NCI-H146 treated with DMSO at 0.1 percent for 48 hours (cell line): ENCODE measurements around the gene MDGA2.

Experiments
- DNase-seq: peaks from one replicate; lab custom pipeline; 2025; ENCODE audit not compliant: unreplicated experiment; lab: John Stamatoyannopoulos, UW

The MDGA2 gene

DNA sequence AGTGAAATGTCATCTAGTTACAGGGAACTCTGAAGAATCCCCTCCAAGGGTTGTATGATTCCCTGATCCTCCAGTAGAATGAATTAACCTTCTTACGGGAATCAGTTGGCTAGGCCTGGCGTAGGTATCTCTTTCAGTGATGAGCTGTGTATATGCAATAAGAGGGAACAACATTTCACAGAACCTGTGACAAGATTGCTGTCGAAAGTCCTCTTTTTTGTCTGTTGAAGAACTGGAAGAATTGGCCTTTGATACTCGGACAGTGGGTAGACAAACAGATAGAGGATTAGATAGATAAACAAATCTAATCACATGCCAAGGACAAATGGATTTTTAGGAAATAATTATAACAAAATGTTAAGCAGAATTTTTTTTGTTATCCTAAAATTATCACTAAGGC, 184.6 kb downstream of the MDGA2 start:
- no peak for DNase-seq

DNA sequence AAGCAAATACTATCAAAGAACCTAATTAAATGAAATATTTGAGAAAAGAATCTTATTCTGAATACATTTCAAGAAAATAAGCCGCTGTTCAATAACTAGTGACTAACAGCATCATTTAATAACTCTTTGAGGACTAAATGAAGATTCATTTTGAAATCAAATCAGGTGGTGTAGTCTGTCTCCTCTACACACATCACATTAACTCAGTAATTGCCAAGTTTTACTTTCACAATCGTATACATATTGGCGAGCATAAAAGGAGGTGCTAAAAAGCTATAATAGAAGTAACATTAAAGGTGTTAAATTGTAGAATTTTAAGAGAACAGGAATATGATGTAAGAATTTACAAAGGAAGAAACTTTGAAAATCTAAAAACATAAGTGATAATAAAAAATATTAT, 185.1 kb downstream of the MDGA2 start:
- no peak for DNase-seq

DNA sequence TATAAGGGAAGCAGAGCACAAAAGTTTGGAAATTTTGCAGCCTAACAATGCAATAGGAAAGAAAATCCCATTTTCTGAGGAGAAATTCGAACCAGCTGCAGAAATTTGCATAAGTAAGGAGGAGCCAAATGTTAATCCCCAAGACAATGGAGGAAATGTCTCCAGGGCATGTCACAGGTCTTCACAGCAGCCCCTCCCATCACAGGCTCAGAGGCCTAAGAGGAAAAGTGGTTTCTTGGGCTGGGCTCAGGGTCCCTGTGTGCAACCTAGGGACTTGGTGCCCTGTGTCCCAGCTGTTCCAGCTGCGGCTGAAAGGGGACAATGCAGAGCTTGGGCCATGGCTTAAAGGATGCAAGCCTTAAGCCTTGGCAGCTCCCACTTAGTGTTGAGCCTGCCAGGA, 190.0 kb downstream of the MDGA2 start:
- DNase-seq = no peak

DNA sequence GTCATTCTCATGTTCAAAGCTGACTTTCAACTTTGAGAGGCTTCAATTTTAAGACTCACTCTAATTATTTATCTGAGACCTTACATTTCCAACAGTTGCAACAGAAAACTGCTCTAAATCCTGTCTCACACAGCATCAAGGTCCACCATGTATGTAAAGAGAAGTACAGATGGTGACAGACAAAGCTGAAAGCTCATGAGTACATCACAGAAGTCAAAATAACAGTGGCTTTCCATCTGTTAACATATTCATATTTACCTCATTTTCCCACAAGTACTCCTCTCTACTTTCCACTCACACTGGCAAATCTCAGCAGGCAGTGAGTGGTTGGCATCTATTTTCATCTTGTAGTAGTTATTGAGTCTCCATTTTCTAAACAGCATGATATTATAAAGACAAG, 192.0 kb downstream of the MDGA2 start:
- DNase-seq = no peak

DNA sequence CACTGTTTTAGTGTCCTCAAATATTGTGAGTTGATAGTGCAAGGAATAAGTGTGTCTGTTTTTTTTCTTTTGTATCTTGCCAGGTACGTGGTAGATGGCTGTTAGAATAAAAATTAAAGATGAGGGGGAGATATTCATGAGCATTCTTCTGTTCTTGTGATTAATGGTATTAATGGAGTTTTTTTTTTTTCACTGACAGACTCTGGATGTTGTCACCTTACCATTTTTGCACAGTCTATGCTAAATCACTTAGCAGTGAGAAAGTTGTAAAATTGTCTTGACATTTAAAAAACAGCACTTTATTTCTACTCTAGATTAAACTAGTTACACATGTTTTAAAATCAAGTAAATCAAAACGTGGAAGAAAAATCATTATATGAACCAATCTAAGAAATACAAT, 204.3 kb downstream of the MDGA2 start:
- DNase-seq = no peak

DNA sequence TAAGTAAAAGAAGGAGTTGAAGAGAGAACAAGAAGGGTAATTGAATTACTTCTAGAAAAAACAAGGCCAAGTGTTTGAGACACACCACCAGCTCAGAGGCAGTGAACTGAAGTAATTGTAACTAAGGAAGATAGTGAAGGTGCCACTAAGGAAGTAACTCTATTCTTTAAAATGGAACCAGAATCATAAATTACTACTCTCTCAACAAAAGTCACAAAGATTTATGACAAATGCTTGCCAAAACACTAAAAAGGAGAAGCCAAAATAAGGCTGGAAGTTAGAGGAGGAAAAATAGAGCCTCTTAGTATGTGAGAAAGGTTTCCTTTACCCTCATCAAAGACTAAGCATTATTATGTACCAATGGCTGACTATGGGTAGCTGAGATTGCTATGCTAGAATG, 208.5 kb downstream of the MDGA2 start:
- DNase-seq = no peak

DNA sequence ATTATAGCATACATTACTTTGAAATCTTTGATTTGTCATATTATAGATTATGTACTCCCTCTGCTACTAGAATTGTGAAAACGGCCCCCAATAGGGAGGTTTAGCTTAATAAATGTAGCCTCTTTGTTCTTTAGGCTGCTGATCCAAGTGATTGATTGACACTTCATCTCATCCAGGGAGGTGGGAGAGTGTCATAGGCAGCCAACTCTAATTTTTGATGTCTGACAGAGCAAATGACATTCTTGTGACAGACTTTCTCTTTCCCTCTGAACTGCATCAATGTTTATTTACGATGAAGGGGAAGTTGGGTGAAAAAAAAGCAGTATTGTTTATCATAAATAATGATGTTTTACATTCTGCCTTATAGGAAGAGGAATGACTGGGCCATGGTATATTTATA, 221.4 kb downstream of the MDGA2 start:
- DNase-seq = no peak

DNA sequence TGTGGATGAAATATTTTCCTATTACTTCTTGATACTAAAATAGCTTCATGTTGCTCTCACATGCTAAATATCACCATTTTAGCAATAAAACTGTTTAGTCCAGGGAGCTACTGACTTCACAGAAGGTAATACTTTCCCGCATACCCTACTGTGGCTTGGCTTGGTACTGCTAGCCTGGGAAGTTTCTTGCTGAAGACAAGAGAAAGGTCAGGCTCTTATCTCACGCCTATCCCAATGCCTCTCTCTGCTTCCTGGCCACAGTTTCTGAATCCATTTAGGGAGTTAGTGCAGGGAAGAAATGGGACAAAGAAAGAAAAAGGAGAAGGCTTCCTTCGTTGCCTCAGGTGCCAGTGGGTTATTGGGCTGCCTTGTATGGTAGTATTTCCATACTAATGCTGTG, 228.3 kb downstream of the MDGA2 start:
- no peak for DNase-seq

DNA sequence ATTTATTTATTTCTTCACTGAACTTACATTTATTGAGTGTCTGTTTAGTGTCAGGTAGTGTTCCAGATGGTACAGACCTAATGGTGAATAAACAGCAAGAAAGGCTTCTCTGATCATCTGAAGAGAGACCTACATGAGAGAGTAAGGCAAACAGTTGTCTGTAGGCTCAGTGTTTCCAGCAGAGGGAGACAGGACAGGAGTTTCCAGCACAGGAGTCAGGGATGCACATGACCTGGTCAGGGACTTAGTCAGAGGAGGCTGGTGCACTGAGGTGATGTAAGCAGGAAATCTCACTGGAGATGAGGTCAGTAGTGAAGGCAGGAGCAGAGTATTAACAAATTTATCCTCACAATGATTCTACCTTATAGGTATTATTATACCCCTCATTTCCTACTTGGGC, 233.2 kb downstream of the MDGA2 start:
- DNase-seq = no peak

DNA sequence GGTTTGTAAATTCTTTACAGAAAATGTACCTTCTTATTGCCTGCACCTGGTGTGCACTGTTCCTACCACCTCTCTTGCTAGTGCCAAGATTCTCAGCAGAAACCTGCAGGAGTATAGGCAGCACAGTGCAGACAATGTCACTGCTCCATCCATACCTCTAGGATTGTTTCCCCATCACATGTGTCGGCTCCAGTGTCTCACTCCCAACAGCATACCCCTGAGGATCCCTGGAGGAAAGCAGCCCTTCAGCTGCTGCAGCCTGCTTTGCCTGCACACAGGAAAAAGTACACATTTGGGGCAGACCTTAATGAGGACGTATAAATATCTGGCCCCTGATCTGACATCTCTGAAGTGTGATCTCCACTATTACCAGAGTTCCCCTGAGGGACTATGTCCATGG, 235.5 kb downstream of the MDGA2 start:
- no peak for DNase-seq

DNA sequence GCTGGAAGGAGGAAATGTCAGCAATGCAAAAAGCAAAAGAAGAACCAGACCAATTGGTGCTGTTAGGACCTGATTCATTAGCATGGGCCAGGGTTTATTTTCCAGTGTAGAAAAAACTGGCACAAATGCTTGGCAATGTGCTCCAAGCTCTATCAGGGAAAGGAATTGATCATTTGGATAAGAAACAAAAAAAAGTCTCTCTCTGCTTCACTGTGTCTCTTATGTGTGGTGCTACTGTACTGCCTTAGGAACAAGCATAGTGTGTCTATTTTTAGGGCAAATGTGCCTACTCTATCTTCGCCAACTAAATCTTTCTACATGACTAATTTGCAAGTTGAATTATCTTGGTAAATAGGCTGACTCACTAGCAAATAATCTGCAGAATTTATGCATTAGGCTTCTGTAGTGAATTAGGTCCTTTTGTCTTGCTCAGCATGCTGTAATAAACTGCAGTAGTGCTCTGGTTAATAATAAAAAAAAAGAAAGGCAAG, 236.7 kb downstream of the MDGA2 start:
- no peak for DNase-seq

DNA sequence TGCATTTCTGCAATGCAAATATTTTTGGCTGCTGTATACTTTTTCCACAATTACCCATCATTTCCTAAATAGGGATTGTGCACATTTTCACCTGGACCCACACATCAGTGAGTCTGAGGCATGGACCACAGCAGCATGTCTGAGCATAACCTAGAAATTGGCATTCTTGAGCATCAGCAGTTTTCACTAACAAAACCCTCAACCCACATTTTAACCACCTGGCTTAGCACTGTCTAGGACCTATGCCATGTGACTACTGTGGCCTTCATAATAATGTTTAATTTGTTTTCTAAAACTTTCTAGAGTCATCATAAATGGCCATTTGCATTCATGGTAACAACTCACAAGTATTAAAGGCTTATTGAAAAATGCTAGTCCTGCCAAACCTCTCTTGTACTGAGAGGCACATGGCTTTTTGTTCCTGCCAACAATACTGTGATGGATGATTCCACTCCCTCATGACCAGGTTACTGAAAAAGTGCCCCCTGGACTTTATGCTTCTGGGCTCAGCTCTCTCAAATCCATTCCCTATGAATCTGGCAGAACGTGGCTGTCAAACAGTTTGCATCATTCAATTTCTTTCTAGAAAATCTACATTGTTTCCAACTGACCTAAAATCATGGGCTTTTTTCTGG, 240.0 kb downstream of the MDGA2 start:
- DNase-seq = no peak

DNA sequence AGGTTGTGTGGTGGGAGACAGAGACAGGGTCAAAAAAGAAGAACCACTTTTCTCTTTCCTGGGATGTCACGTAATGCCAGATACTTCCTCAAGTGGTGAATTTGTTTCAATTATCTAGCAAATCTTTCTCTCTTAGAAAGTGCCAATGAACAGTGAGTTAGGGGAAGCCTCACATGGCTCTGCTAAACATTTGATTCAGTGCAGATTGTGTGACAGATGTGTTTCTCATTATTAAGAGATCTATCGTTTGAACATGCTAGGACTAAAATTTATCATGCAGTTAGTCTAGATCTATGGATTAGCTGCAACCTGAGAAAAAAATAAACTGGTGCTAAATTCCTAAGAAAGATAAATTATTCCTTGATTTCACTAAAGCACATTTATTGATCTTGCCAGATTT, 247.8 kb downstream of the MDGA2 start:
- no peak for DNase-seq

DNA sequence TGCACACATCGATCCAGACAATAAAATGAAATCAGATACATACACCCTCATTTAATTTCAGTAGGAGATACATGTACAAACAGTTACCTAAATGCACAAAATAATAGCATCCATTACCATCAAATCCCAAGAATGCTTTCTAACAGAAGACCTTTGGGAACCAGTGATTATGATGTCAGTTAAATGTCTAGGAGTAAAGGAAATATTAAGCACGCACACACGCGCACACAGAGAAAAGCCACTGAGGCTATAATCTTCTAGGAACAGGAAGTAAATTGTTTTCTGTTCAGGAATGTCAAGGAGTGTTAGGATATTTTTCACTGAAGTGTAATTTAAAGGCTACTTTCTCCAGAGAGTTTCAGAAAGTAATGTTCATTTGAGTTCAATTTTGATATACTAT, 250.1 kb downstream of the MDGA2 start:
- no peak for DNase-seq

DNA sequence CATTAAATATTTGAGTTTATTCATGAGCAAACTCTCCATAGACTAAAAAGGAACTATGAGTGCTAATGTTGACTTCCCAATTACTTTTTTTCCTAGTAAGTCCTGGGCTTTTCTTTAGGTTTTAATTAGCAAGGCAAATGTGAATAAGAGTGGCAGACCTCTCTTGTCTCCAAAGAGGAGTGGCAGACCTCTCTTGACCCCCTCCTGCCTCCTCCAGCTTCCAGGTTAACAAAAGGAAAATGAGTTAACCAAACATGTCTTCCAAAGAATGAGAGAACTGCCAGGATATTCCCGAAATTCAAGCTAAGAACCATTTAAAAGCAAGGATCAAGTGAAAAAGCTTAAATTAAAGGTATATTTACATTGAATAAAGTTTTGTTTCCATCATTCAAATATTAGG, 253.2 kb downstream of the MDGA2 start:
- DNase-seq = no peak

DNA sequence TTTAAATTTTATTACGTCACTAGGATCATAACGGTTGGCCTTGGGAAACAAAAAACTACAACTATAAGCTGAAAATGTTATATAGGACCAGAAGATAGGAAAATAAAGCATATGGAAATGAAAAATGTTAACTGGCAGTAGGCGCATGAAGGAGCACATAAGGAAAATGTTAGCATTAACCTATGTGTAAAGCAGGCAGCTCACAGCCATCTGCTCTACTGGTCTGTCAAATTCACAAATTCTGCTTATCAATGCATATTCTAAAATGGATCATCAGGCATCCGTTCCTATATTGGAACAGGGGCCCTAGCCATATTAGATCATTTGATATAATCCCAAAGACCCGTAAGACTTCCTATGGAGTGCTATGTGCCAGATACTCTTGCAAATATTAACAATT, 263.9 kb downstream of the MDGA2 start:
- no peak for DNase-seq

DNA sequence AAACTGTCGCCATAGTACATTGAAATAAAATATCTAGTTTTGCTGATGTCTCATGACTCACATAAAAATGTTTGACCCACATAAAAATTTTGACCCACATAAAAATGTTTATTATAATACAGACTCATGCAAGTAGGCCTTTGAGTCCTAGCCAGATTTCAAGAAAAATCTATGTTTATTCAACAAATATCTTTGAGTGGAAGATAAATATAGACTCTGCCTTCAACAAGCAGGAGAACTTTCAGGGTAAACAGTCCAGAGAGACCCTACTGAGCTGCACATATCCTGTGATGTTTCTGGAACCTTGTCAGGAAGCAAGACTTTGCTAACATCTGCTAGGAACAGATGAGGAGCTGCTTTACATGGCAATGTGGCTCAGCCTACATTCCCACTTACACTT, 283.1 kb downstream of the MDGA2 start:
- DNase-seq = no peak

DNA sequence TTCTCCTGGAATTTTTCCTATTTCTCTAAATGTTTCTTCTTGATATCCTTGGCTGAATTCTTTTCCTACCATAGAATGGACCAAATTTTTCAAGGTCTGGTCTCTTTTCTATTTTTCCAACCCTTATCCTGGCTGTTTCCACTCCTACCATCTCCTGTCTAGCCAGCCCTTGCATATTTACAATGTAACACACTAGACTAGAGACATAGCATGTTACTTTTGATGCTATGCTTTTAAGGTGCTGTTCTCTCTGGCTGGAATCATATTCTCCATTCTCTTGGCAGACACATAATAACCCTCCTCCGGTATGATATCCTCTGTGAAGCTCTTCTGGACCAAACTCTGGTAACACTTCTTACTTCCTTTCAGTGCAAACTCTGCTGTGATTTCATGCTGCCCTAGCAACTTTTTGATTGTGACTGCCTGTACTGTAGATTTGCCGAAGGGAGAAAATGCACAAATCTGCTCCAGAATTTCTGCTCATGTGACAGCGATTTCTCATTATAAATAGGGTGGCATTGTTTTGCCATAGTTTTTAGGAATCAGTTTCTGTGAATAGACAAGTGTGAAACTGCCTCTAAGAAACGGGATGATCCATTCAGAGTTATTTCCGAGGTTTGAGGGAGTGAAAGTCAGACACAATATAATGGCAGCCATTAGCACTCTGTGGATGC, 284.4 kb downstream of the MDGA2 start:
- DNase-seq = no peak

DNA sequence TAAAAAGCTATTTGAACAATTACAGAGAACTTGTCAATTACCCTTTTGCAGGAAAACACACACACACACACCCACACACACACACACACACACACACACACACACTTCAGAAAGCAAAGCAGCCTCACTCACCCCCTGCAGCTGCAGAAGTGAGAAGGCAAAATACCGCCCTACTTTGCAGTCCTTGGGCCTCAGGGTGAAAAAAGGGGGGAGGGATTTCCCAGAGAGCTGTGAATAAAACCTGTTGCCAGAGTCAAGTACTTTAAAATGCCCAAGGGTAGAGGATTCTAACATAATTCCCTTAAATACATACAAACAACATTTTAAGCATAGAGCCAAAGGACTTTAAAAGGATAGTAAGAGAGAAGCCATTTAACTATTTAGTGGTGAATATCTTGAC, 285.9 kb downstream of the MDGA2 start:
- no peak for DNase-seq

DNA sequence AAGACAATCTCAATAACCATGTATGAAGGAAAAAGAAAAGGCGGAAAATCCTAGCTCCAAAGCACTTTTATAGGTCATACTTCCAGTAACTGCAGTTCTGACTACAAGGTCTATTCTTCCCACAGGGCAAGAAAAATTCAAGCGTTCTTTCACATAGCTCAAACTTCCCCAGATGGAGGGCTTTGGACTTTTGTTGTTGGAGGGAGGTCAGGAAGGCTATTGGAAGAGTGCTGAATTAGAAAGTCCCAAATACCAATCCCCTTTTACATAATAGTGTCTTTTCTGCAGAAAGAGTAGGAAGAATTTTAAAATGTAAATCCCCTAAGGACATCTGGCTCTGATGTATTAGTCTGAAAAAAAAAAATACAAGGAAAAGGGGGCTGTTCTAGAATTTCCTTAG, 309.4 kb downstream of the MDGA2 start:
- no peak for DNase-seq

DNA sequence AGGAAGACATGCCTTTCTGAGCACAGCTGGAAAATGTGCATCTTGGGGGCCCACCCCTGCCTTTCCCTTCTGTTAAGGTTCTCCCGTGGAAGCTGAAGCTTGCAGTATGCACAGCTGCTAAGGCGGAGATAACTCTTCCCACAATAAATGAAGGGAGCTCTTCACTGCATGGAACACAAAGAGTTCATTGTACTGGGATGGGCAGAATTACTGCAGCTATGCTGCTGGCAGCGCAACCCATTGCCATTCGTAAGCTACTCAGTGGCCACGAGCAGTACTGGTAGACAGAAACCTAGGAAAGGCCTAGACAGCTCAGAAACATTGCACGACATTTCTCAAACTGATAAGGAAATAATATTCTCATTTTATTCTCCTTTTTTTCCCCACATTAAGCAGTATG, 310.2 kb downstream of the MDGA2 start:
- no peak for DNase-seq

DNA sequence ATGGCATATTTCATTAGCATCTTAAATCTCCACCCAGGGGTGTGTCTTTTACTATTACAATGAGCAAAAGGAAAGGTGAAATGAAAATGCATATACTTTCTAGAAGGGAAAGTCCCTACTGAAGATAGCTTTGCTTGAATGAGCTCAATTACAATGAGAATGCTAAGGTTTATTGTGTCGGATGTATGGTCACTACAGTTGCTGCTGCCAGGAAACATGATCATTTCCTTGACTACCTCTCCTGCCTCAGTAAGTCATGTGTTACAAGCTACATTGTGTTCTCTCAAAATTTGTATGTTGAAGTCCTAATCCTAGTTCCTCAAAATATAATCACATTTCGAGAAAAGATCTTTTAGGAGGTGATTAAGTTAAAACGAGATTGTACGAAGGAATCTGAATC, 322.2 kb downstream of the MDGA2 start:
- DNase-seq = no peak

DNA sequence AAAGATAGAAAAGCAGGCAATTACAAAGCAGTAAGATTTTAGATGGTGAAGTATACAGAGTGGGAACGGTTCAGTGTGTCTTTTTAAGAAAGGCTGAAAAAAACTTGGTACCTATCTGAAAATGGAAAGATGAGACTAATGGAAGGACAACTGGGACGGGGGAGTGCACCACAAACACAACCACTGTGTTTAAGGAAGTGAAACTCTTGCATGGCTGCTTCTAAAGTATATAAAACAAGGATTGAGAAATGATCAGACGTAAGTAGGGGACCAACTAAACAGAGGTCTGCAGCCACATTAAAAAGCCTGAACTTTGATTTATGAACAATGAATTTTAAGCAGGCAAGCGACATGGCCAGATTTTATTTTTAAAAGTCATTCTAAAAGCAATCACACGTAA, 328.6 kb downstream of the MDGA2 start:
- DNase-seq = no peak
